ENCODE data around the gene CAMK2A. TPM values are rescaled to one million over a fixed set of nuclear protein-coding genes. Genes with fewer than 3 reads are reported as not detected.

Gene CAMK2A
- total and polyA plus RNA-seq, 10 donors: 0.03 to 1.1 (median 0.66) TPM; not detected in 2

- H3K27ac ChIP-seq: no peak overlapping the region
- H3K27me3 ChIP-seq (replicated peaks in 1 of 7): peaks cover 0 to 4% (median 0%) of the 10 kb centered on the region in 7 donors
- no peak for DNase-seq
- H3K36me3 ChIP-seq: no peaks in the 10 kb centered on the region
- H3K9me3 ChIP-seq: no peaks in the 10 kb centered on the region
- TF ChIP-seq POLR2AphosphoS5 (IDR thresholded peaks at IDR 0.05) (no peak), POLR2A (IDR thresholded peaks at IDR 0.05) (no peak), CTCF (IDR thresholded peaks at IDR 0.05 in 8 of 11, conservative IDR thresholded peaks at IDR 0.05 in 3 of 11) (no peak)
- H3K4me1 ChIP-seq: no peaks in the 10 kb centered on the region
- intact Hi-C loops (cut with DNase I; ENCODE audit: low total_unique reads): no loop called here
- H3K4me3 ChIP-seq: no peak overlapping the region
- 77 to 87% (median 83%) methylated on average over 16 to 23 of the region's 23 CpGs for WGBS, 5 donors
Observed at GRCh38 chr5:150264667-150265603, 24.6 kb downstream of the CAMK2A start.

GRCh38 chr5:150263801-150264621 is 25.6 kb downstream of the CAMK2A start:
- no peak for DNase-seq
- intact Hi-C loops (cut with DNase I; ENCODE audit: low total_unique reads): no loop called here
- no peaks in the 10 kb centered on the region for H3K4me1 ChIP-seq
- H3K4me3 ChIP-seq: no peak overlapping the region
- WGBS, 5 donors: 41 to 61% (median 55%) methylated on average over 6 to 11 of the region's 11 CpGs
- H3K36me3 ChIP-seq: no peaks in the 10 kb centered on the region
- H3K9me3 ChIP-seq: no peaks in the 10 kb centered on the region
- H3K27me3 ChIP-seq (replicated peaks in 1 of 7): peaks cover 0 to 4% (median 0%) of the 10 kb centered on the region in 7 donors
- H3K27ac ChIP-seq: no peak overlapping the region
- no peak for TF ChIP-seq CTCF (IDR thresholded peaks at IDR 0.05 in 8 of 11, conservative IDR thresholded peaks at IDR 0.05 in 3 of 11)
- no peak for TF ChIP-seq POLR2A (IDR thresholded peaks at IDR 0.05)
- TF ChIP-seq POLR2AphosphoS5 (IDR thresholded peaks at IDR 0.05): no peak

GRCh38 chr5:150263375-150263775 is 26.2 kb downstream of the CAMK2A start:
- intact Hi-C loops (cut with DNase I; ENCODE audit: low total_unique reads): no loop called here

More at GRCh38 chr5:150263375-150263775, 26.2 kb downstream of the CAMK2A start:
- no peak overlapping the region for H3K4me3 ChIP-seq
- no peak overlapping the region for H3K27ac ChIP-seq
- no peaks in the 10 kb centered on the region for H3K9me3 ChIP-seq
- 81 to 91% (median 85%) methylated on average over 5 of the region's 5 CpGs for WGBS, 5 donors
- no peaks in the 10 kb centered on the region for H3K27me3 ChIP-seq (replicated peaks in 1 of 7)
- H3K36me3 ChIP-seq: no peaks in the 10 kb centered on the region
- TF ChIP-seq CTCF (IDR thresholded peaks at IDR 0.05 in 8 of 11, conservative IDR thresholded peaks at IDR 0.05 in 3 of 11) (no peak), POLR2A (IDR thresholded peaks at IDR 0.05) (no peak), POLR2AphosphoS5 (IDR thresholded peaks at IDR 0.05) (no peak)
- H3K4me1 ChIP-seq: no peaks in the 10 kb centered on the region
- no peak for DNase-seq

Measured in spleen (tissue), 11 donors.